Suppressor macrophage (primary cell): ENCODE measurements around the gene FHOD3.
"Not testable (repeated sequence)": the region's sequence is repeated elsewhere in the genome, so short reads cannot be mapped to it uniquely, and the experiment has no call there.

ENCODE experiments used
- DNase-seq, 4 experiments: peaks; one replicate each; pipeline ENCODE4 v3.0.0-alpha.2; 2020 to 2022

FHOD3 gene

GRCh38 chr18:36454848-36455458 is 157.4 kb downstream of the FHOD3 start:
- no peak for DNase-seq

GRCh38 chr18:36455931-36456330 is 158.4 kb downstream of the FHOD3 start:
- DNase-seq, result no peak

GRCh38 chr18:36456622-36457021 is 159.1 kb downstream of the FHOD3 start:
- no peak for DNase-seq

- DNase-seq, result no peak
Measured at GRCh38 chr18:36457683-36458082, 160.2 kb downstream of the FHOD3 start.

- no peak for DNase-seq
Measured at GRCh38 chr18:36458306-36458705, 160.8 kb downstream of the FHOD3 start.

GRCh38 chr18:36459203-36459602 is 161.7 kb downstream of the FHOD3 start:
- no peak for DNase-seq

GRCh38 chr18:36459786-36460185 is 162.3 kb downstream of the FHOD3 start:
- no peak for DNase-seq

- no peak for DNase-seq
Measured at GRCh38 chr18:36460324-36460850, 162.9 kb downstream of the FHOD3 start.

- DNase-seq, result no peak
Measured at GRCh38 chr18:36460854-36461253, 163.3 kb downstream of the FHOD3 start.

- no peak for DNase-seq
Measured at GRCh38 chr18:36461551-36461987, 164.1 kb downstream of the FHOD3 start.

GRCh38 chr18:36463516-36463915 is 166.0 kb downstream of the FHOD3 start:
- not testable (repeated sequence) for DNase-seq

- no peak for DNase-seq
Measured at GRCh38 chr18:36464126-36464651, 166.7 kb downstream of the FHOD3 start.

GRCh38 chr18:36465276-36465675 is 167.8 kb downstream of the FHOD3 start:
- DNase-seq, result no peak

GRCh38 chr18:36465970-36466369 is 168.5 kb downstream of the FHOD3 start:
- DNase-seq, result no peak

- DNase-seq, result no peak
Measured at GRCh38 chr18:36467614-36468013, 170.1 kb downstream of the FHOD3 start.

- no peak for DNase-seq
Measured at GRCh38 chr18:36468161-36468560, 170.6 kb downstream of the FHOD3 start.

- DNase-seq, result no peak
Measured at GRCh38 chr18:36469461-36469860, 171.9 kb downstream of the FHOD3 start.

GRCh38 chr18:36470896-36471295 is 173.4 kb downstream of the FHOD3 start:
- no peak for DNase-seq

- DNase-seq, result no peak
Measured at GRCh38 chr18:36471393-36471792, 173.9 kb downstream of the FHOD3 start.

GRCh38 chr18:36476433-36476832 is 178.9 kb downstream of the FHOD3 start:
- DNase-seq, result no peak

- DNase-seq, result no peak
Measured at GRCh38 chr18:36477776-36478175, 180.3 kb downstream of the FHOD3 start.

- no peak for DNase-seq
Measured at GRCh38 chr18:36481201-36481657, 183.7 kb downstream of the FHOD3 start.

GRCh38 chr18:36481935-36482334 is 184.4 kb downstream of the FHOD3 start:
- DNase-seq, result no peak

GRCh38 chr18:36484591-36484990 is 187.1 kb downstream of the FHOD3 start:
- no peak for DNase-seq

GRCh38 chr18:36485772-36486171 is 188.3 kb downstream of the FHOD3 start:
- DNase-seq, result no peak
